ENCODE results near the gene CNTNAP2. TPM values are rescaled to one million over a fixed set of nuclear protein-coding genes. Genes with fewer than 3 reads are reported as not detected.
"Not testable (repeated sequence)": the region's sequence is repeated elsewhere in the genome, so short reads cannot be mapped to it uniquely, and the experiment has no call there.

The CNTNAP2 gene
- total RNA-seq, 1 donor from 2014 or later = 1.3 TPM

DNA sequence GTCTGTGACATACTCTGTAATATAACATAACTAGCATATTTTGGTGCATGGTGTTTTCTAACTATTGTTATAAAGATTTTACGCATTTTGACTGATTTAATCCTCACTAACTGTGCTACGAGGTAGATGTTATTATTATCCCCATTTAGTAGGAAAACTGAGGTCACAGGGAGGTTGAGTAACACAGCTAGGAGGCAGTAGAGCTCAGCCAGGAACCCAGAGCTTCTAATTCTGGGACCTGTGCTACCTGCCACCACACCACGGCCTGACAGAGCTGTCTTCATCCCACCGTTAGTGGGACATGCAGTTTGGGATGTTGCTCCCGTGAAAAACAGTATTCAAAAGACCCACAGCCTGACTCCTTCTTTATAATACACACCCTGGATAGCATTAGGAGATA lies 962.5 kb downstream of the CNTNAP2 start:
- DNase-seq (ENCODE audit: low spot score) = no peak

DNA sequence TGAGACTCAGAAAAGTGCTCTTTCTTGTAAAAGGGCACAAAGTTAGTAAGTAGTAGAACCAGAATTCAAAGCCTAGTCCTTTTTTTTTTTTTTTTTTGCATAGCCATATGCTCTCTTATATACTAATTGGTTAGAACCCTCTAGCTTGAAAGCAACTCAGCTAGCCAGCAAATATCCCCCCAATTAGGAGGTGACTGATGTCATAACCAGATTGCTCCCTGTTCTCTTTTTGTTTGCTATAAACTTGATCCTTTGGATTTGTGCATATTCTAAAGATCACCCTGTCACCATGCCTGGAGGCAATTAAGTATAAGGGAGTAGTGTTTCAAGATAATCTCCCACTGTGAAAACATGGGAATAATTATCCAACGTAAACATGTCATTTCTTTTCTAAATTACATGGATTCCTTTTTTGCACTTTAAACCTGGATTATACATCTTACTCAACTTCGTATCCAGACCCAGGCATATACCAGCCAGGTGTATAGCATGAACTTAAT lies 963.4 kb downstream of the CNTNAP2 start:
- no peak for DNase-seq (ENCODE audit: low spot score)

DNA sequence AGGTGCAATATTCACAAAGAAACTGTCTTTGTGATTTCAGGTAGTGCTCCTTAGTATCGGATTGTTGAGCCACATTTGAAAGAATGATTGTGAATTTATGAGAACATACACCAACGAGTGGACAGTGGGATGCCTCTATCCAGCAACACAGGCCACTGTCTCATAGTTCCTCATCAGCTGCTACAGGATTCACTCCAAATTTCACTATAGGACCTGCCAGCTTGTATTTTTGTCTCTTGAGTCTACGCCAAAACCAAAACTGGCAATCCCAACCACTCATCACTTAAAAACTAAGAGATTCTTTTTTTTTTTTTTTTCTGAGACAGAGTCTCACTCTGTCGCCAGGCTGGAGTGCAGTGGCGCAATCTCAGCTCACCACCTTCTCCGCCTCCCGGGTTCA lies 964.5 kb downstream of the CNTNAP2 start:
- DNase-seq (ENCODE audit: low spot score) = no peak

- DNase-seq (ENCODE audit: low spot score) = no peak
Observed at GRCh38 chr7:147089051-147089461, 972.5 kb downstream of the CNTNAP2 start.

DNA sequence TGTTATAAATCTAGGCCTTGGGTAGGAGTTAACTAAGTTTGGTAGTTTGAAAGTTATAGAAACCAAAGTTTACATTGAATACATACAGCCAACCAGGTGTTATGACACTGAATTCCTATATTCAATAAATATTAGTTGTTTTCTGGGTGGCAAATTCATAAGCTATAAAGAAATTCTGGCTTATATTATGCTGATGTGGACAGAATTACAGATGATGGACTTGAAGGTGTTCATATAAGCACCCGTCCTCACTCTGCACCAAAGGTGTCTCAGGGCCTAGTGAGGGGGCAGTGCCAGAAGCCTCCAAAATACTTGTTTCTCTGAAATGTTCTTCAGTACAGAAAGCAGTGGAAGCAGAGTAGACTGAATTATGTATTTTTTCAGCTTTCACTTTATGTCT lies 973.0 kb downstream of the CNTNAP2 start:
- DNase-seq (ENCODE audit: low spot score) = no peak

DNA sequence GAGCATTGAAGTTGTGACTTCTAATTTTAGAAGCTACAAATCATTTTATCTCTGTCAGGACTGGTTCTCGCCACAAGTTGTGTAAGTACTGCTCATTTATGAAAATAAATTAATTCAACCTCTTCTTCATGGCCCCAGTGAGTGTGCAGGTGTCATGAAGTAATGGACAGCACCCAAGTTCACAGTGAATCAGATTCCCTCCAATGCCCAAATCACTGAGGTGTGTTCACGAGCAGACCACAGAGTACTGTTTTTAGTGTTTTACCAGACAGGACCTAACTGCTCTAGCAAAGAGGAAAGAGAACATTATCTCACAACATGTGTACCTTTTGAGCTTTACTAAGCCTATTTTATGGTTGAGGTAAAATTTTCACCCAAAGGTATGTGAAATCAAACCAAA lies 980.0 kb downstream of the CNTNAP2 start:
- no peak for DNase-seq (ENCODE audit: low spot score)

DNA sequence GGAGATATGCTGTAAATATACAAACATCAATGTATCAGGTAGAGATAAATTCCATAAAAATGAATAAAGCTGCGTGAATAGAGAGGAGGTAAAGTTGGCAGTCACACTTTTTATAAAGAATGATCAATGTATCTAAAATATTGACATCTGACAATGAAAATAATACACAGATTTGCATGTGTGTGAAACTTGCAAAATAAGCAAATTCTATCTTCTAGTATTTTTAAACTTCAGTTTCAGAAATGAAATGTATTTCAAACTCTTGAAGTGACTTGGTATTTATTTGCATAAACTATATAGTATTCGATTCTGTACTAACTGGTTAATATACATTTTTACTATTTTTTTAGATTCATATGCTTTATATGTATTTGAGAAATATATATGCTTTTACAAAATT lies 986.6 kb downstream of the CNTNAP2 start:
- no peak for DNase-seq (ENCODE audit: low spot score)

DNA sequence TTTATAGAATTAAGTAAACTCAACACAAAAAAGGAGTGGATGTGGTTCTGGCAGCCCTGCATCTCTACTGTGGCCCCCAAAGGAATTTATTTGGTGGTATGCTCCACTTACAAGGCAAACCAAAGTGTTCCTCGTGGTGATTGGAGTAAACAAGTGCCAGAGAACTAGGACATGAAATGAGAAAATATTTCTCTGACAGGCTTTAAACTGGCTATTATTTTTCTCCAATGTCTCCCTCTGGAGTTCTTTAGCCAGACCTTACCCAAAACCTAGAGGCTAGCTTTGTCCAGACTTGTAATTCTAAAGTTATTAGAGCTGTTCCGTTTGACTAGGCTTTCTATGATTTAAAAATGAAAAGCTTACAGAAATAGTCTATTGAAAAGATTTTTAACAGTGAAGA lies 990.1 kb downstream of the CNTNAP2 start:
- no peak for DNase-seq (ENCODE audit: low spot score)

GRCh38 chr7:147114525-147114924 lies 997.9 kb downstream of the CNTNAP2 start:
- DNase-seq (ENCODE audit: low spot score) = not testable (repeated sequence)

GRCh38 chr7:147136352-147136751 lies 1019.8 kb downstream of the CNTNAP2 start:
- DNase-seq (ENCODE audit: low spot score) = no peak

DNA sequence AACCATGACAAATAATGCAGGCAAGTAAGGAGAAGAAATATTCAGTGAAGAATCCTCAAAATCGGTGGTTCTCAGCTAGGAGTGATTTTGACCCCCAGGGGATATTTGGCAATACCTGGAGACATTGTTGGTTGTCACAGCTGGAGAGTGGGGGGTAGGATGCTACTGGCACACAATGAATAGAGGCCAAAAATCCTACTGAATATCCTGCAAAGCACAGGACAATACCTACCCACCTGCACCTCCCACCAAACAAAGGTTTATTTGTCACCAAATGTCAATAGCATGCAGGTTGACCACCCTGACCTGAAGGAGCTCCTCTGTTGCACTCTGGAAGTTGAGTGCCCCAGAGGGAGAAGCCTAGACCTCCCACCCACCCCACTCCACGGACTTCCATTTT lies 1028.6 kb downstream of the CNTNAP2 start:
- no peak for DNase-seq (ENCODE audit: low spot score)

DNA sequence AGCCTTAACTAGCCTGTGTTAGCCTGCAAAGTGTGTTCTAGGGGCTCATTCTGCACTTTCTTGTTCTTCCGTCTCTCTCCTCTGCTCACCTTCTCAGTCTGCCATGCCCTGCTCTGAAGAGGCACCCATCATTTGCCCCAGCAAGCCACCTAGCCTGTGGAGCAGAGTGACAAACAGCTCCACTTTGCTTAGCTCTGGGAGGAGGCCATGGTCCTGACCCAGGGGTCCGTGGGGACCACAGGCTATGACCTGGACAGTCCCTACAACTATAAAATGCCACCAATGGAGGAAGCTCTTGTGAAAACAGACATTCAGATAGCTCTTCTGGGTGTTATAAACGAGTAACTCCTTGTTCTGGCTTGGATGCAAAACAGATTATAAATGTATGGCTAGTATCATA lies 1029.6 kb downstream of the CNTNAP2 start:
- no peak for DNase-seq (ENCODE audit: low spot score)

DNA sequence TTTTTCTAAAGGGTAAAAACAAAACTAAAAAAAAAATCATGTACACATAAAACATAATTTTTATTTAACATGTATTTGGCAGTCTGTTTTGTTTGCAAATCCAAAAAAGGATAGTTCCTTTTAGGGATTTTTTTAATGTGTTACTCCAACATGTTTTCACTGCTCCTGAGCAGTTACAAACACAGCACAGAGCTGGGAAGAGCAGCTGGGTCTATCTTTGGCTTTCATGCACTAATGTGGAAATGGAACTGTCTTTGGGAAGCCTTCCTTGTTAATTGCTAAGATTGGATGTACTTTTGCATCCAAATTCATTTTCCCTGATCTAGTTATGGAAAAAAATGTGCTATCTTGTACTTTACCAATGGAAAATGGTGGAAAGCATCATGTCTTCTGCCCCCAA lies 1035.1 kb downstream of the CNTNAP2 start:
- DNase-seq (ENCODE audit: low spot score) = no peak

DNA sequence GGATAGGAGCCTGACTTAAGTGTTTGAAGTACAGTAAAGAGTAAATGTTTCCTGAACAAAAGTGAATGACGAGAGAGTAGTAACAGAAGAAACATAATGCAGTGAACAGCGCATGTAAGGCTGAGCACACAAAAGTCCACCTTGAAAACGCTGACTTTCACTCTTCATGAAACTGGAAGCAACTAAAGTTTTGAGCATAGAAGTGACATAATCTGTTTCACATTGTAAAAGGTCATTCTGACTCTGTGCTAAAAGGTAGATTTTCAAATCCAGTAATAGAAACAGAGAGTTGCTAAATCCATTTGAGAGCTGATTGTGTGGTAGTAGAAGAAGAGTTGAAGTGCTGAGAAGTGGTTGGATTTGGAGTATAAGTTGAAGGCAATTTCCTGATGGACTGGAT lies 1037.0 kb downstream of the CNTNAP2 start:
- no peak for DNase-seq (ENCODE audit: low spot score)

GRCh38 chr7:147161405-147161804 lies 1044.8 kb downstream of the CNTNAP2 start:
- DNase-seq (ENCODE audit: low spot score) = no peak

- no peak for DNase-seq (ENCODE audit: low spot score)
Observed at GRCh38 chr7:147170341-147171012, 1053.9 kb downstream of the CNTNAP2 start.

DNA sequence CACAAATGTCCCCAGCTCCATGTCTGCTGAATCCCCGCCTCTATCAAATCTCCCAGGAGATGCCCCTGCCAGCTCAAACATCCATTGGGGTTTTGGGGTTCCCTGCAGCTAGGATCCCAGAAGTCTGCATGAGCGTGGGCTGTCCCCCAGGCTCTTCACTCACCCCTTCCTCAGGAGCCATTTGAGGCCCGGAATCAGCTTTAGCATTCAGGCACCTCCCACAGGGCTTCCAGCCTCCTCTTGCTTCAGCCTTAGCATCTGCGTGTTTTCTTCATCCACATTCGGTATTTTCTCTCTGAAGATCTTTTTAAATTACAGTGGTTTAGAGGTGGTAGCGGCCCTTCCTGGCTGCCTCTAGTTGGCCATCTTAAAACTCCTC lies 1054.4 kb downstream of the CNTNAP2 start:
- no peak for DNase-seq (ENCODE audit: low spot score)

GRCh38 chr7:147173883-147174282 lies 1057.3 kb downstream of the CNTNAP2 start:
- no peak for DNase-seq (ENCODE audit: low spot score)

DNA sequence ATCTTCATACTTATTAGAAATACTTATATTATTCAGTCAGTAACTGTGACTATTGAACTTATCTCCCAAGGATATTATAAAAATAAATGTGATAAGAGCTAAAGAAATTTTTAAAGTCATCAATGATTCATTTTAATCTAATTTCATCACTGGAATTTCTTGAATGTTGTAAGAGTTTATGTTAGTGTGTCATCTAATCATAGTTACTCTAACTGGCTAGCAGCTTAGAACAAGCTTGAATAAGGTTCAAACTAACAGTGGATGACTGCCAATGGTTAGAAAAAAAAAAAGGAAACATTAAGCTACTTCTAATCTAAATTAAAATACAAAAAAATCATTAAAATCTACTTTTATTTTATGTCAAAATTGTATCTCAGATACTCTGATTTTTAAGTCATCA lies 1066.3 kb downstream of the CNTNAP2 start:
- DNase-seq (ENCODE audit: low spot score) = no peak

GRCh38 chr7:147183276-147183675 lies 1066.7 kb downstream of the CNTNAP2 start:
- no peak for DNase-seq (ENCODE audit: low spot score)

- no peak for DNase-seq (ENCODE audit: low spot score)
Observed at GRCh38 chr7:147188467-147188866, 1071.9 kb downstream of the CNTNAP2 start.

DNA sequence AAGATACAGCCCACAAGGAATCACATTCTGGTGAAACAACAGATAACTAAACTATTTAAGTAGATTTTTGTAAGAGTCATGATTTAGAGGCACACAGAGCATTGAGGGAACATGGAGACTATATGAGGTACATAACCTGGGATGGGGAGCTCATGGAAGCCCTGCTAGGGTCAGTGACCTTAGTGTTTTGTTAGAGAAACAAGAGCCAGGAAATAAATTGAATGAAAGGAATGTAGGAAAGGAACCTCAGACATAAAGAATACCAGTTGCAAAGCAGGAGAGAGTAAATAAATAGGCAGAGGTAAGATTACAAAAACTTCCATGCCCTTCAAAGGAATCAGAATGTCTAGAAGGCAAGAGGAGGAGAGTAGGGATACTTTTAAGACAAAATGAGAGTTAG lies 1076.9 kb downstream of the CNTNAP2 start:
- DNase-seq (ENCODE audit: low spot score) = no peak

- no peak for DNase-seq (ENCODE audit: low spot score)
Observed at GRCh38 chr7:147196481-147196880, 1079.9 kb downstream of the CNTNAP2 start.

DNA sequence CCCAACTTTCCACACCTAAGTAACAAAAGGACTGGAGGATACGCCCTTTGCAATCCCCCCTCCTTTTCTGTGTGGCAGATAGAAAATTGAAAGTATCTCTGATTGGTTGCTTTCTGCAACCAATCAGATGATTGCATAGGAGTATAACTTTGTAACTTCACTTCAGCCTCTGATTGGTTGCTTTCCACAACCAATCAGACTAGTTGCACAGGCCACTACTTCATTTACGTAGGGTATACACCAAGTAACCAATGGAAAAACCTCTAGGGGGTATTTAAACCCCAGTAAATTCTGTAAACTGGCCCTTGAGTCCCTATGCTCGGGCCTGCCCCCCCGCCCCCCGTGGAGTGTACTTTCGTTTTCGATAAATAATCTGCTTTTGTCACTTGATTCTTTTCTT lies 1080.4 kb downstream of the CNTNAP2 start:
- DNase-seq (ENCODE audit: low spot score) = no peak
